ENCODE measurements around the gene KLF13.

- TF ChIP-seq CTCF (conservative IDR thresholded peaks at IDR 0.05 in 1 of 2, IDR thresholded peaks at IDR 0.05 in 1 of 2; ENCODE audit: low read depth in 1 of 2, low read length in 2 of 2), result no peak
- TF ChIP-seq EZH2 (IDR thresholded peaks at IDR 0.05; ENCODE audit: low read length, missing control alignments), result no peak
Observed at GRCh38 chr15:31311735-31312619, 14.7 kb upstream of the KLF13 start.
